Keratinocyte (primary cell): Measurements from ENCODE around the gene PPP3CB. TPM values are rescaled to one million over a fixed set of nuclear protein-coding genes. Genes with fewer than 3 reads are reported as not detected.

ENCODE experiments used
- DNase-seq: peaks from one replicate; pipeline ENCODE4 v3.0.0-alpha.2; 2011; ENCODE audit warnings: low read depth, missing footprints, low spot score
- FAIRE-seq: peaks from 2 replicates; lab custom pipeline; 2011; peaks lifted over from hg19 to GRCh38; lab: Jason Lieb, UNC
- H2AFZ ChIP-seq: 2 replicates; pipeline ENCODE4 v1.6.0; 2012; ENCODE audit warnings: low read length, control low read depth, inconsistent platforms; ENCODE audit not compliant: control insufficient read depth
- H3K27ac ChIP-seq: 2 replicates; pipeline ENCODE4 v1.5.1; 2011; ENCODE audit warnings: low read length; ENCODE audit not compliant: control insufficient read depth, insufficient read depth
- H3K27me3 ChIP-seq: 3 replicates; pipeline ENCODE4 v1.6.0; 2011; ENCODE audit warnings: low read length; ENCODE audit not compliant: control insufficient read depth, insufficient read depth; ENCODE audit errors: extremely low read depth
- H3K36me3 ChIP-seq, 2 experiments: 2 replicates in 1 of 2; 3 replicates in 1 of 2; pipeline ENCODE4 v1.5.1; 2011; ENCODE audit warnings: low read length in 2 of 2, mild to moderate bottlenecking in 1 of 2; ENCODE audit not compliant: control insufficient read depth in 2 of 2, insufficient read depth in 2 of 2; ENCODE audit errors: extremely low read depth in 1 of 2
- H3K4me1 ChIP-seq: 3 replicates; pipeline ENCODE4 v1.5.1; 2011; ENCODE audit warnings: low read length; ENCODE audit not compliant: control insufficient read depth, insufficient read depth; ENCODE audit errors: extremely low read depth
- H3K4me2 ChIP-seq: 3 replicates; pipeline ENCODE4 v1.6.0; 2011; ENCODE audit warnings: low read depth, low read length; ENCODE audit not compliant: control insufficient read depth, insufficient read depth; ENCODE audit errors: extremely low read depth
- H3K4me3 ChIP-seq, 3 experiments: fragments of 200-600 bp in 1 of 3; sonication (generic) in 1 of 3; 2 replicates in 2 of 3; 3 replicates in 1 of 3; pipeline ENCODE4 v1.5.1; 2011 to 2016; ENCODE audit warnings: low read length in 3 of 3, mild to moderate bottlenecking in 3 of 3, control low read depth in 2 of 3, inconsistent platforms in 1 of 3, low read depth in 1 of 3, mixed read lengths in 1 of 3, mixed run types in 1 of 3, moderate library complexity in 1 of 3; ENCODE audit not compliant: control insufficient read depth in 2 of 3, insufficient read depth in 2 of 3; ENCODE audit errors: extremely low read depth in 1 of 3
- H3K79me2 ChIP-seq: 2 replicates; pipeline ENCODE4 v1.6.0; 2012; ENCODE audit warnings: low read length; ENCODE audit not compliant: control insufficient read depth, insufficient read depth
- H3K9ac ChIP-seq: 3 replicates; pipeline ENCODE4 v1.6.0; 2011; ENCODE audit warnings: low read length; ENCODE audit not compliant: control insufficient read depth, insufficient read depth; ENCODE audit errors: extremely low read depth
- H3K9me1 ChIP-seq: 3 replicates; pipeline ENCODE4 v1.6.0; 2011; ENCODE audit warnings: low read length; ENCODE audit not compliant: control insufficient read depth, insufficient read depth; ENCODE audit errors: extremely low read depth
- H3K9me3 ChIP-seq: 2 replicates; pipeline ENCODE4 v1.5.1; 2012; ENCODE audit warnings: low read depth, low read length; ENCODE audit not compliant: control insufficient read depth
- H4K20me1 ChIP-seq: 3 replicates; pipeline ENCODE4 v1.6.0; 2011; ENCODE audit warnings: low read length; ENCODE audit not compliant: control insufficient read depth, insufficient read depth; ENCODE audit errors: extremely low read depth
- EZH2 ChIP-seq: IDR thresholded peaks from one replicate; pipeline ENCODE4 v1.6.1; 2012; ENCODE audit warnings: inconsistent platforms, mild to moderate bottlenecking, low read length, moderate library complexity
- dilution Hi-C: fragments of 300-500 bp; cut with MboI; formaldehyde crosslinking; loops from one replicate; pipeline ENCODE4 v1.7.0; 2020; ENCODE audit warnings: low sequenced_read_pairs; ENCODE audit not compliant: extremely low pct_ligation_motif_present
- polyA plus RNA-seq, 5 experiments: library from polyadenylated mRNA; depleted of rRNA in 3 of 5; stranded (reverse) in 3 of 5; stranded (forward) in 1 of 5; unstranded in 1 of 5; fragments of >200 nt; gene quantifications; 1 replicate in 1 of 5; 2 replicates in 3 of 5; 3 replicates in 1 of 5; pipeline versions ENCODE4 v1.2.1 to v1.2.3, GENCODE V29; 2011 to 2012; ENCODE audit warnings: missing spikeins in 2 of 5, low read depth in 1 of 5, low replicate concordance in 1 of 5
- TF ChIP-seq, protein P1 (sequence below), 3 experiments: IDR thresholded peaks in 1 of 3; conservative IDR thresholded peaks in 1 of 3; optimal IDR thresholded peaks in 1 of 3; 2 replicates in 2 of 3; 3 replicates in 1 of 3; pipeline versions ENCODE3 to v1.5.1; 2011; ENCODE audit warnings: low read length in 3 of 3, mild to moderate bottlenecking in 3 of 3, moderate library complexity in 2 of 3, control low read depth in 1 of 3, inconsistent platforms in 1 of 3; ENCODE audit not compliant: insufficient read depth in 2 of 3; ENCODE audit errors: extremely low read depth in 1 of 3

Gene PPP3CB
- polyA plus RNA-seq, 1 donor (not counting 4 experiments of a cell fraction or from before 2014, with no cell fraction given): 23.5 TPM

DNA sequence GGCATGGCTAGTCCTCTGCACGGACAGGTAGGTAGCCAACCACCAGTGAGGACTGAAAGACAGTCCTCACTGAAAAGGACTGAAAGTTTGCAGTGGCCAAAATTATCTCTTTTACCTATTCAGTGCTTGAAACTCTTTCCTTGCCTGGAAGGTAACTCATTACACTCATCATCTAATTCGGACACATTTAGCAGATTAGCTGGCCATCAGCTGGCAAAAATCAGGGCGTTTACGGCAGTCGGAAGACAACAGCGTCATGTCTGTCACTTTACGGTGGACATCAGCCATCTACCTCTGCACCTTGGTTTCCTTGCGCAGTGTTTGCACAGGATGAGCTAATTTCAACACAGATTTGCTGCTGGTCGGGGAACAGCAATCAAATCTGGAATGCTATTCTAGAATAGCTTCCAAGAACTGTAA, 82.7 kb downstream of the PPP3CB start:
- peak; percentile 35 for DNase-seq
- Histone ChIP-seq H3K9ac (peak overlapping the region; percentile 94), H3K27ac (peak overlapping the region; percentile 96), H2AFZ (peak overlapping the region; percentile 85), H3K9me1 (no peaks in the 10 kb centered on the region), H3K9me3 (no peaks in the 10 kb centered on the region), H3K4me2 (peak overlapping the region; percentile 73), H3K79me2 (peaks cover 40% of the 10 kb centered on the region), H4K20me1 (peaks cover 6% of the 10 kb centered on the region), H3K4me3 (peak overlapping the region; percentile 77 to 86 (median 78)), H3K4me1 (peaks cover 18% of the 10 kb centered on the region), H3K36me3 (no peaks in the 10 kb centered on the region), H3K27me3 (no peaks in the 10 kb centered on the region)
- TF ChIP-seq EZH2: no peak
- TF ChIP-seq, protein P1, sequence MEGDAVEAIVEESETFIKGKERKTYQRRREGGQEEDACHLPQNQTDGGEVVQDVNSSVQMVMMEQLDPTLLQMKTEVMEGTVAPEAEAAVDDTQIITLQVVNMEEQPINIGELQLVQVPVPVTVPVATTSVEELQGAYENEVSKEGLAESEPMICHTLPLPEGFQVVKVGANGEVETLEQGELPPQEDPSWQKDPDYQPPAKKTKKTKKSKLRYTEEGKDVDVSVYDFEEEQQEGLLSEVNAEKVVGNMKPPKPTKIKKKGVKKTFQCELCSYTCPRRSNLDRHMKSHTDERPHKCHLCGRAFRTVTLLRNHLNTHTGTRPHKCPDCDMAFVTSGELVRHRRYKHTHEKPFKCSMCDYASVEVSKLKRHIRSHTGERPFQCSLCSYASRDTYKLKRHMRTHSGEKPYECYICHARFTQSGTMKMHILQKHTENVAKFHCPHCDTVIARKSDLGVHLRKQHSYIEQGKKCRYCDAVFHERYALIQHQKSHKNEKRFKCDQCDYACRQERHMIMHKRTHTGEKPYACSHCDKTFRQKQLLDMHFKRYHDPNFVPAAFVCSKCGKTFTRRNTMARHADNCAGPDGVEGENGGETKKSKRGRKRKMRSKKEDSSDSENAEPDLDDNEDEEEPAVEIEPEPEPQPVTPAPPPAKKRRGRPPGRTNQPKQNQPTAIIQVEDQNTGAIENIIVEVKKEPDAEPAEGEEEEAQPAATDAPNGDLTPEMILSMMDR (optimal IDR thresholded peaks at IDR 0.05 in 1 of 3, IDR thresholded peaks at IDR 0.05 in 1 of 3, conservative IDR thresholded peaks at IDR 0.05 in 1 of 3; ENCODE audit: extremely low read depth in 1 of 3, insufficient read depth in 2 of 3, low read length in 3 of 3): no peak
- FAIRE-seq: no peak
- dilution Hi-C loops: no loop called here

DNA sequence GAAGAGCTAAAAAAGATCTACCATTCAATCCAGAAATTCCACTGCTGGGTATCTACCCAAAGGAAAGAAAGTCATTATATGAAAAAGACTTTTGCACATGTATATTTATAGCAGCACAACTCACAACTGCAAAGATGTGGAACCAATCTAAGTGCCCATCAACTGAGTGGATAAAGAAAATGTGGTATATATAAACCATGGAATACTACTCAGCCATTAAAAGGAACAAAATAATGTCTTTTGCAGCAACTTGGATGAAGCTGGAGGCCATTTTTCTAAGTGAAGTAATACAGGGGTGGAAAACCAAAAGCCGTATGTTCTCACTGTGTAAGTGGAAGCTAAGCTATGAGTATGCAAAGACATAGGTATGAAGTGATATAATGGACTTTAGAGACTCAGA, 84.9 kb downstream of the PPP3CB start:
- no peak overlapping the region for H2AFZ ChIP-seq
- no peak overlapping the region for H3K4me3 ChIP-seq
- H3K27ac ChIP-seq: no peak overlapping the region
- H3K9me1 ChIP-seq: peaks cover 3% of the 10 kb centered on the region
- TF ChIP-seq EZH2: no peak
- TF ChIP-seq, protein P1 (optimal IDR thresholded peaks at IDR 0.05 in 1 of 3, IDR thresholded peaks at IDR 0.05 in 1 of 3, conservative IDR thresholded peaks at IDR 0.05 in 1 of 3; ENCODE audit: extremely low read depth in 1 of 3, insufficient read depth in 2 of 3, low read length in 3 of 3): no peak
- no peak overlapping the region for H3K4me2 ChIP-seq
- H3K27me3 ChIP-seq: no peaks in the 10 kb centered on the region
- H3K79me2 ChIP-seq: peaks cover 62% of the 10 kb centered on the region
- no peak for DNase-seq
- dilution Hi-C loops: no loop called here
- peaks cover 0 to 7% of the 10 kb centered on the region in 2 experiments for H3K36me3 ChIP-seq
- peaks cover 18% of the 10 kb centered on the region for H3K4me1 ChIP-seq
- H3K9ac ChIP-seq: no peak overlapping the region
- H4K20me1 ChIP-seq: peaks cover 10% of the 10 kb centered on the region
- FAIRE-seq: no peak
- no peaks in the 10 kb centered on the region for H3K9me3 ChIP-seq
